HG02798 (cell line): ENCODE measurements around the gene CMTM3.
"Not testable (repeated sequence)": the region's sequence is repeated elsewhere in the genome, so short reads cannot be mapped to it uniquely, and the experiment has no call there.

Experiments
- ATAC-seq: cut with Tn5 transposase; IDR thresholded peaks from one replicate; pipeline ENCODE4 v1.9.1; 2021; ENCODE audit warnings: mild to moderate bottlenecking; ENCODE audit not compliant: unreplicated experiment, poor library complexity

The CMTM3 gene

GRCh38 chr16:66658143-66658859, 53.8 kb downstream of the CMTM3 start:
- ATAC-seq = no peak

GRCh38 chr16:66658860-66659190, 54.3 kb downstream of the CMTM3 start:
- ATAC-seq = no peak

- no peak for ATAC-seq
Measured at GRCh38 chr16:66660422-66661209, 56.1 kb downstream of the CMTM3 start.

GRCh38 chr16:66661210-66661560, 56.7 kb downstream of the CMTM3 start:
- ATAC-seq = no peak

GRCh38 chr16:66661671-66662346, 57.3 kb downstream of the CMTM3 start:
- not testable (repeated sequence) for ATAC-seq

GRCh38 chr16:66662445-66663194, 58.1 kb downstream of the CMTM3 start:
- ATAC-seq = no peak
